Measurements from ENCODE around the gene GHR.

The GHR gene

GRCh38 chr5:42591015-42591414 lies 167.8 kb downstream of the GHR start:
- no peak for TF ChIP-seq PPARA (CRISPR knock-in tag; IDR thresholded peaks at IDR 0.05; ENCODE audit: borderline replicate concordance)
- TF ChIP-seq ZNF70 (CRISPR knock-in tag; IDR thresholded peaks at IDR 0.05): no peak
- TF ChIP-seq BACH2 (CRISPR knock-in tag; IDR thresholded peaks at IDR 0.05; ENCODE audit: borderline replicate concordance): no peak
- TF ChIP-seq ZNF565 (CRISPR knock-in tag; conservative IDR thresholded peaks at IDR 0.05; ENCODE audit: low read depth): no peak
- TF ChIP-seq TCF4 (CRISPR knock-in tag; IDR thresholded peaks at IDR 0.05; ENCODE audit: borderline replicate concordance): no peak
- no peak for TF ChIP-seq ZNF8 (CRISPR knock-in tag; IDR thresholded peaks at IDR 0.05)
- no peak for TF ChIP-seq CSRNP3 (CRISPR knock-in tag; IDR thresholded peaks at IDR 0.05)
- TF ChIP-seq GLIS3 (CRISPR knock-in tag; IDR thresholded peaks at IDR 0.05): no peak
- TF ChIP-seq CSDC2 (CRISPR knock-in tag; IDR thresholded peaks at IDR 0.05): no peak
- TF ChIP-seq CREB5 (CRISPR knock-in tag; IDR thresholded peaks at IDR 0.05; ENCODE audit: low read depth): no peak
- TF ChIP-seq TOX (CRISPR knock-in tag; IDR thresholded peaks at IDR 0.05; ENCODE audit: borderline replicate concordance): no peak
- no peak for TF ChIP-seq ESRRG (CRISPR knock-in tag; IDR thresholded peaks at IDR 0.05)
- no peak for ATAC-seq

GRCh38 chr5:42592401-42593140 lies 169.3 kb downstream of the GHR start:
- no peak for ATAC-seq
- TF ChIP-seq PPARA (CRISPR knock-in tag; IDR thresholded peaks at IDR 0.05; ENCODE audit: borderline replicate concordance) (no peak), ZFP3 (CRISPR knock-in tag; IDR thresholded peaks at IDR 0.05) (no peak), CREB5 (CRISPR knock-in tag; IDR thresholded peaks at IDR 0.05; ENCODE audit: low read depth) (no peak), ISL1 (CRISPR knock-in tag; IDR thresholded peaks at IDR 0.05) (no peak), ZNF70 (CRISPR knock-in tag; IDR thresholded peaks at IDR 0.05) (no peak), CSRNP3 (CRISPR knock-in tag; IDR thresholded peaks at IDR 0.05) (no peak), TSHZ2 (CRISPR knock-in tag; IDR thresholded peaks at IDR 0.05) (no peak), PATZ1 (CRISPR knock-in tag; IDR thresholded peaks at IDR 0.05; ENCODE audit: borderline replicate concordance) (no peak), ARNTL (CRISPR knock-in tag; IDR thresholded peaks at IDR 0.05; ENCODE audit: borderline replicate concordance, low read depth) (no peak), OSR1 (CRISPR knock-in tag; IDR thresholded peaks at IDR 0.05) (no peak), ZNF8 (CRISPR knock-in tag; IDR thresholded peaks at IDR 0.05) (no peak)

GRCh38 chr5:42593591-42593990 lies 170.4 kb downstream of the GHR start:
- no peak for TF ChIP-seq RARB (CRISPR knock-in tag; IDR thresholded peaks at IDR 0.05)
- TF ChIP-seq PATZ1 (CRISPR knock-in tag; IDR thresholded peaks at IDR 0.05; ENCODE audit: borderline replicate concordance): no peak
- TF ChIP-seq ISL1 (CRISPR knock-in tag; IDR thresholded peaks at IDR 0.05): no peak
- no peak for TF ChIP-seq TCF4 (CRISPR knock-in tag; IDR thresholded peaks at IDR 0.05; ENCODE audit: borderline replicate concordance)
- TF ChIP-seq SNAI2 (CRISPR knock-in tag; IDR thresholded peaks at IDR 0.05): no peak
- TF ChIP-seq ZC3H10 (CRISPR knock-in tag; IDR thresholded peaks at IDR 0.05): no peak
- no peak for ATAC-seq
